ENCODE results near the gene TMEM54. TPM values are rescaled to one million over a fixed set of nuclear protein-coding genes. Genes with fewer than 3 reads are reported as not detected.

The TMEM54 gene
- total and polyA plus RNA-seq, 2 experiments from 2014 or later: 33.7 to 60.4 TPM

- 86 to 87% methylated on average over 5 of the region's 5 CpGs for WGBS, 2 experiments (ENCODE audit: low coverage in 1 of 2, low lambda C conversion rate in 2 of 2, missing lambda C conversion rate in 2 of 2)
- Histone ChIP-seq H3K36me3 (ENCODE audit: low read depth) (no peaks in the 10 kb centered on the region), H3K79me2 (ENCODE audit: insufficient read depth) (no peaks in the 10 kb centered on the region), H3K27me3 (replicated peaks; ENCODE audit: insufficient read depth) (peaks cover 16% of the 10 kb centered on the region; the same call in 1 of the 2 replicates), H3K4me1 (ENCODE audit: insufficient read depth) (no peaks in the 10 kb centered on the region), H2AFZ (no peak overlapping the region), H4K20me1 (ENCODE audit: insufficient read depth) (no peaks in the 10 kb centered on the region), H3K4me2 (ENCODE audit: unreplicated experiment) (no peak overlapping the region), H3K9me3 (ENCODE audit: low read depth) (no peaks in the 10 kb centered on the region), H3F3A (ENCODE audit: insufficient read depth) (no peaks in the 10 kb centered on the region), H3K9ac (no peak overlapping the region), H3K4me3 (no peak overlapping the region), H3K27ac (no peak overlapping the region), H3K9me2 (ENCODE audit: insufficient read depth) (no peaks in the 10 kb centered on the region)
- in situ Hi-C loops (cut with MboI): no loop called here
- DNase-seq: no peak
- TF ChIP-seq EZH2 (IDR thresholded peaks at IDR 0.05; ENCODE audit: insufficient read depth, poor library complexity, severe bottlenecking) (no peak), EZH2phosphoT487 (IDR thresholded peaks at IDR 0.05; ENCODE audit: insufficient read depth, low read depth) (no peak)
Measured at GRCh38 chr1:32881291-32881690, 19.9 kb downstream of the TMEM54 start.

DNA sequence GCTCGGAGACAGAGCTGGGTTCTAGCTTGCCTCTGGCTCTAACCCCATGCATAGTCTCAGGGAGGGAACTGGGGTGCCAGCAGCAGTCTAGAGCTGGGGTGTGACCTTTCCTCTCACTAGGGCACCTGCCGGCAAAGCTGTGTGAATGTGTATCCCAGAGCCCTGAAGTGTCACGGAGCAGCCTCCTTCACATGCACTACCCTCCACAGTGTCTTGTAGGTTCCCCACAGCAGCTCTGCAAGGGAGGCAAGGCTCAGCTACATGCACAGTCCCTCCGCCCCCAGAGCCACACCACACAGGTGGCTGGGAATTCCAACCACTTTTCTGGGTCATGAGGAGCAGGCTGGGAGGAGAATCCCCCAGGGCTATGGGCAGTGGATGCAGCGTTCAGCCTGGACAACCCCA lies 22.6 kb downstream of the TMEM54 start:
- H3K4me3 ChIP-seq: no peak overlapping the region
- no peak overlapping the region for H3K4me2 ChIP-seq (ENCODE audit: unreplicated experiment)
- H3K27ac ChIP-seq: no peak overlapping the region
- 64 to 65% methylated on average over 5 of the region's 5 CpGs for WGBS, 2 experiments (ENCODE audit: low coverage in 1 of 2, low lambda C conversion rate in 2 of 2, missing lambda C conversion rate in 2 of 2)
- H2AFZ ChIP-seq: no peak overlapping the region
- TF ChIP-seq EZH2phosphoT487 (IDR thresholded peaks at IDR 0.05; ENCODE audit: insufficient read depth, low read depth): no peak
- TF ChIP-seq EZH2 (IDR thresholded peaks at IDR 0.05; ENCODE audit: insufficient read depth, poor library complexity, severe bottlenecking): no peak
- no peaks in the 10 kb centered on the region for H3K36me3 ChIP-seq (ENCODE audit: low read depth)
- H3K9ac ChIP-seq: no peak overlapping the region
- H3K4me1 ChIP-seq (ENCODE audit: insufficient read depth): no peaks in the 10 kb centered on the region
- no peaks in the 10 kb centered on the region for H3K9me3 ChIP-seq (ENCODE audit: low read depth)
- no peak for DNase-seq
- no peaks in the 10 kb centered on the region for H3K79me2 ChIP-seq (ENCODE audit: insufficient read depth)
- no peaks in the 10 kb centered on the region for H3F3A ChIP-seq (ENCODE audit: insufficient read depth)
- H4K20me1 ChIP-seq (ENCODE audit: insufficient read depth): no peaks in the 10 kb centered on the region
- in situ Hi-C loops (cut with MboI): no loop called here
- no peaks in the 10 kb centered on the region for H3K9me2 ChIP-seq (ENCODE audit: insufficient read depth)
- H3K27me3 ChIP-seq (replicated peaks; ENCODE audit: insufficient read depth): no peaks in the 10 kb centered on the region; the same call in 1 of the 2 replicates

- Histone ChIP-seq H3K36me3 (ENCODE audit: low read depth) (no peaks in the 10 kb centered on the region), H3K79me2 (ENCODE audit: insufficient read depth) (no peaks in the 10 kb centered on the region), H3K27ac (no peak overlapping the region), H3K27me3 (replicated peaks; ENCODE audit: insufficient read depth) (no peaks in the 10 kb centered on the region), H3K4me1 (ENCODE audit: insufficient read depth) (no peaks in the 10 kb centered on the region), H3K9me3 (ENCODE audit: low read depth) (no peaks in the 10 kb centered on the region), H3F3A (ENCODE audit: insufficient read depth) (no peaks in the 10 kb centered on the region), H3K9ac (no peak overlapping the region), H2AFZ (no peak overlapping the region), H3K9me2 (ENCODE audit: insufficient read depth) (no peaks in the 10 kb centered on the region), H3K4me3 (no peak overlapping the region), H4K20me1 (ENCODE audit: insufficient read depth) (no peaks in the 10 kb centered on the region), H3K4me2 (ENCODE audit: unreplicated experiment) (no peak overlapping the region)
- 43 to 57% methylated on average over 6 of the region's 6 CpGs for WGBS, 2 experiments (ENCODE audit: low coverage in 1 of 2, low lambda C conversion rate in 2 of 2, missing lambda C conversion rate in 2 of 2)
- in situ Hi-C loops (cut with MboI): no loop called here
- no peak for TF ChIP-seq EZH2phosphoT487 (IDR thresholded peaks at IDR 0.05; ENCODE audit: insufficient read depth, low read depth)
- no peak for TF ChIP-seq EZH2 (IDR thresholded peaks at IDR 0.05; ENCODE audit: insufficient read depth, poor library complexity, severe bottlenecking)
- DNase-seq: peak; percentile 66
Measured at GRCh38 chr1:32878183-32878582, 23.0 kb downstream of the TMEM54 start.

DNA sequence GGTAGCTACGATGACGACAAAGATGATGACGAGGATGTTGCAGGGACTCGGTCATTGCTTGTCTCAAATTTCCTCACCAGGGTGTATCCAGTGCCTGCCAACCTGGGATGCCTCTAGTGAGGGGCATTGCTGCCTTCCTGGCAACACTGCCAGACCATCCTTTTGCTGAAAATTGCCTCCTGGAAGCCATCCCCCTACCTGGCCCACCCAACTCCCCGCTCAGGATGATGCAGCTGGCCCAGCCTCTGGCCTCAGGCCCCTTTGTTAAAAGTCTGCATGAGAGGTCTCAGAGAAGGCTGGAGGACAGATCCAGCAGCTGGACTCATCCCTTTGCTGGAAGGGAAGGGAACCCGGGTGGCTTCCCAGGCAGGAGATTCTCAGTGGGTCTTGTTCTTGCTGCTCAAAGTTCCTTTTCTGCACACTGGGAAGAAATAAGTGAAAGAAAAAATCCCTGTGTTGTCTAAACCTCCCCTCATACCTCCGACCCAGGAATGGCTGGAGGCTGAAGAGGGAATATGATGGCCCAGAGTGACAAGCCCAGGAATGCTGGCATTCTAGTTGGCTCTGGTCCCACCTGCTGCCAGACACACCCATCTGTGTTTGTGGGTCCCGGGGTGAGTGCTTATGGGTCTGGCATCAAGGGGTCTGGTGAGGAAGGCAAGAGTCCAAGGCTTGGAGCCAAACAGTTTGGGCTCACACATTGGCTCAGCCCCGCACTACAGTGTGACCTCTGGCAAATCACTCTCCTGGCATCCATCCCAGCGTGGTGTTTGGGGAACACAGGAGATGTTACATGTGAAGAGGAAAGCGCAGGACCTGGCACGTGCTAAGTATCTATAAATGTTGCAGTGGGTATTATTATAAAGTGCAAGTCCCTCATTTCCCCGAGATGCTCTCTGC lies 23.7 kb downstream of the TMEM54 start:
- no peak overlapping the region for H3K9ac ChIP-seq
- H3K9me3 ChIP-seq (ENCODE audit: low read depth): no peaks in the 10 kb centered on the region
- H3K9me2 ChIP-seq (ENCODE audit: insufficient read depth): no peaks in the 10 kb centered on the region
- no peaks in the 10 kb centered on the region for H3K36me3 ChIP-seq (ENCODE audit: low read depth)
- WGBS, 2 experiments (ENCODE audit: low coverage in 1 of 2, low lambda C conversion rate in 2 of 2, missing lambda C conversion rate in 2 of 2): 67 to 71% methylated on average over 13 of the region's 13 CpGs
- no peaks in the 10 kb centered on the region for H4K20me1 ChIP-seq (ENCODE audit: insufficient read depth)
- no peak overlapping the region for H3K4me2 ChIP-seq (ENCODE audit: unreplicated experiment)
- no peak for DNase-seq
- no peaks in the 10 kb centered on the region for H3F3A ChIP-seq (ENCODE audit: insufficient read depth)
- TF ChIP-seq EZH2phosphoT487 (IDR thresholded peaks at IDR 0.05; ENCODE audit: insufficient read depth, low read depth) (no peak), EZH2 (IDR thresholded peaks at IDR 0.05; ENCODE audit: insufficient read depth, poor library complexity, severe bottlenecking) (no peak)
- no peak overlapping the region for H3K4me3 ChIP-seq
- no peaks in the 10 kb centered on the region for H3K79me2 ChIP-seq (ENCODE audit: insufficient read depth)
- H3K27ac ChIP-seq: no peak overlapping the region
- H3K27me3 ChIP-seq (replicated peaks; ENCODE audit: insufficient read depth): no peaks in the 10 kb centered on the region
- H3K4me1 ChIP-seq (ENCODE audit: insufficient read depth): no peaks in the 10 kb centered on the region
- no peak overlapping the region for H2AFZ ChIP-seq
- in situ Hi-C loops (cut with MboI): no loop called here
